Sigmoid colon (tissue), 4 donors: Measurements from ENCODE around the gene ZRANB1.

ENCODE experiments used
- POLR2A ChIP-seq, 2 donors: fragments of 450-650 bp; IDR thresholded peaks; one replicate each; pipeline ENCODE4 v1.6.1; 2016; ENCODE audit warnings: antibody characterized with exemption in 2 of 2, mild to moderate bottlenecking in 2 of 2, moderate library complexity in 2 of 2
- POLR2AphosphoS5 ChIP-seq, 4 donors: sonication (generic); formaldehyde crosslinking; IDR thresholded peaks; one replicate each; pipeline ENCODE4 v1.6.1; 2017; ENCODE audit warnings: antibody characterized with exemption in 4 of 4

DNA sequence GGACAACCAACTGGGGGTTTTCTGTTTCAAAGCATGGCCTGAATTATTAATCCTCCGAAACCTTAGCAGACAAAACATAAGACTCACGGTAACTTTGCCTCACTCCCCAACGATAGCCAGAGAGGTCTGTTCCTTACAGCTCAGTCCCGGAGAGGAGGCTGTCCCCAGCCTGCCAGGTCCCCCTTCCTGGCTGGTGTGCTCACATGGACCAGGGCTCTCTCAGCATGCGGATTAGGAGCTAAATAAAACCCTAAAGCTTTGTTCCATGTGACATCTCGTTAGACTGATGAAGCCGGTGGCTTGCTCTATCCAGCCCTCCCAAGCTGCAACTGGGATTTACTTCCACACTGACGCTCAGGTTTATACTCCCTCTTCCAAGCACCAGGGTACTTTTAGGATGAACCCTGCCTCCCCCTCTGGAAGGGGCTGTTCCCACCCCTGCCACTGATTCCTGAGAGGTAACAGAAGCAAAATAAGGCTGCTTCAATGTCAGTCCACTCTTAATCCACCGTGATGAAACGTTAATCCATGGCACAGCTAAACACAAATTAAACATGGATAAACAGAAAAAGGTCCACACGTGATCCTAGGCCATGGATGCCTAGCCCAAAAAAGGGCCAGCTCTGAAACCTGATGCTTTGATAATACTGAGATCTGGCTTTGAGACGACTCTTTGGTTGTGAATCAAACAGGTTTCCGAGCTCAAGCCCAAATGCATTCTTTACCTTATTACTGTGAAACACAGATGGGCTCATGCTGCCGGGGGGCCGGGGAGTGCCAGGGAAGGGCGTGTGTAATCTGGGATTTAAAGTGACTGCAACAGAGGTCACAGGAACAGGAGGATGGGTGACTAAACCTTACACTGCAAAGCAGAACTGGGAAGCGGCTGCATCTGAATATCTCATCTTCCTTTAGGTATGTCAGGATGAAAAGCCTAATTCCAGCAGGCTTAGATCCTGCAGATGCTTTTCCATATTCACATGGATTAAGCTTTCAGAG, 86.2 kb downstream of the ZRANB1 start:
- TF ChIP-seq POLR2AphosphoS5 (IDR thresholded peaks at IDR 0.05) (no peak), POLR2A (IDR thresholded peaks at IDR 0.05) (no peak)
